SU-DHL-6 (cell line): ENCODE data around the gene NR1I2.

Experiments used
- H2AFZ ChIP-seq: fragments of 200-600 bp; sonication (generic); 2 replicates; pipeline ENCODE4 v1.6.1; 2014; ENCODE audit warnings: low read depth, mild to moderate bottlenecking, moderate library complexity, mixed read lengths, antibody characterized with exemption, low read length; ENCODE audit not compliant: severe bottlenecking
- H3F3A ChIP-seq: fragments of 200-600 bp; shearing (Covaris generic); 2 replicates; pipeline ENCODE4 v1.6.0; 2016; ENCODE audit warnings: antibody characterized with exemption, mild to moderate bottlenecking; ENCODE audit not compliant: insufficient read depth
- H3K27ac ChIP-seq: fragments of 200-600 bp; sonication (generic); 2 replicates; pipeline ENCODE4 v1.5.1; 2016; ENCODE audit warnings: low read depth, mild to moderate bottlenecking, low read length, moderate library complexity, mixed read lengths
- H3K27me3 ChIP-seq: fragments of 200-600 bp; sonication (generic), shearing (Covaris generic); 2 replicates; pipeline ENCODE4 v1.6.0; 2014; ENCODE audit warnings: mild to moderate bottlenecking, low read length
- H3K36me3 ChIP-seq: fragments of 200-600 bp; sonication (generic); 2 replicates; pipeline ENCODE4 v1.6.1; 2014; ENCODE audit warnings: mild to moderate bottlenecking, low read length, mixed read lengths
- H3K4me2 ChIP-seq: fragments of 300-600, 200-600 bp; shearing (Covaris generic), sonication (generic); 2 replicates; pipeline ENCODE4 v1.6.0; 2014; ENCODE audit warnings: low read length, low read depth, mild to moderate bottlenecking; ENCODE audit not compliant: poor library complexity, severe bottlenecking
- H3K4me3 ChIP-seq: fragments of 200-600 bp; sonication (generic); 2 replicates; pipeline ENCODE4 v1.5.1; 2014; ENCODE audit warnings: antibody characterized with exemption, low read length, mild to moderate bottlenecking, mixed read lengths; ENCODE audit not compliant: insufficient read depth, poor library complexity, severe bottlenecking
- H3K79me2 ChIP-seq: fragments of 200-600 bp; sonication (generic); 2 replicates; pipeline ENCODE4 v1.6.1; 2014; ENCODE audit warnings: mild to moderate bottlenecking, low read length, moderate library complexity; ENCODE audit not compliant: insufficient read depth
- H3K9ac ChIP-seq: fragments of 200-600 bp; sonication (generic); 2 replicates; pipeline ENCODE4 v1.7.0; 2014; ENCODE audit warnings: mild to moderate bottlenecking, low read length
- H3K9me2 ChIP-seq: fragments of 200-600 bp; sonication (generic); replicated peaks from 2 replicates; pipeline ENCODE4 v1.6.1; 2014; ENCODE audit warnings: low read length; ENCODE audit not compliant: insufficient read depth
- H3K9me3 ChIP-seq: fragments of 200-600 bp; sonication (generic); 2 replicates; pipeline ENCODE4 v1.6.1; 2014; ENCODE audit warnings: low read length, mixed read lengths; ENCODE audit not compliant: insufficient read depth
- H4K20me1 ChIP-seq: fragments of 200-600 bp; sonication (generic); 2 replicates; pipeline ENCODE4 v1.6.1; 2014; ENCODE audit warnings: low read depth, mild to moderate bottlenecking, antibody characterized with exemption, low read length, moderate library complexity, mixed read lengths
- EZH2phosphoT487 ChIP-seq: fragments of 200-600 bp; sonication (generic), shearing (Covaris generic); conservative IDR thresholded peaks from 2 replicates; pipeline ENCODE4 v1.6.1; 2018; ENCODE audit warnings: mild to moderate bottlenecking, antibody characterized with exemption, low read length, moderate library complexity, mixed read lengths
- TF ChIP-seq, protein P1 (sequence below): fragments of 200-600 bp; sonication (generic); IDR thresholded peaks from one replicate; pipeline ENCODE4 v1.5.1; 2017; ENCODE audit warnings: antibody characterized with exemption, mild to moderate bottlenecking, low read length, moderate library complexity; ENCODE audit not compliant: insufficient read depth, poor library complexity, severe bottlenecking

The NR1I2 gene

GRCh38 chr3:119776304-119776703, 5.6 kb upstream of the NR1I2 start:
- H3F3A ChIP-seq = no peaks in the 10 kb centered on the region
- H2AFZ ChIP-seq = no peak overlapping the region
- no peaks in the 10 kb centered on the region for H3K9me3 ChIP-seq
- no peak for TF ChIP-seq EZH2phosphoT487
- TF ChIP-seq, protein P1, sequence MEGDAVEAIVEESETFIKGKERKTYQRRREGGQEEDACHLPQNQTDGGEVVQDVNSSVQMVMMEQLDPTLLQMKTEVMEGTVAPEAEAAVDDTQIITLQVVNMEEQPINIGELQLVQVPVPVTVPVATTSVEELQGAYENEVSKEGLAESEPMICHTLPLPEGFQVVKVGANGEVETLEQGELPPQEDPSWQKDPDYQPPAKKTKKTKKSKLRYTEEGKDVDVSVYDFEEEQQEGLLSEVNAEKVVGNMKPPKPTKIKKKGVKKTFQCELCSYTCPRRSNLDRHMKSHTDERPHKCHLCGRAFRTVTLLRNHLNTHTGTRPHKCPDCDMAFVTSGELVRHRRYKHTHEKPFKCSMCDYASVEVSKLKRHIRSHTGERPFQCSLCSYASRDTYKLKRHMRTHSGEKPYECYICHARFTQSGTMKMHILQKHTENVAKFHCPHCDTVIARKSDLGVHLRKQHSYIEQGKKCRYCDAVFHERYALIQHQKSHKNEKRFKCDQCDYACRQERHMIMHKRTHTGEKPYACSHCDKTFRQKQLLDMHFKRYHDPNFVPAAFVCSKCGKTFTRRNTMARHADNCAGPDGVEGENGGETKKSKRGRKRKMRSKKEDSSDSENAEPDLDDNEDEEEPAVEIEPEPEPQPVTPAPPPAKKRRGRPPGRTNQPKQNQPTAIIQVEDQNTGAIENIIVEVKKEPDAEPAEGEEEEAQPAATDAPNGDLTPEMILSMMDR = no peak
- no peaks in the 10 kb centered on the region for H3K27me3 ChIP-seq
- H3K4me2 ChIP-seq = no peak overlapping the region
- no peak overlapping the region for H3K27ac ChIP-seq
- H3K9ac ChIP-seq = no peak overlapping the region
- H3K4me3 ChIP-seq = no peak overlapping the region
- H3K36me3 ChIP-seq = no peaks in the 10 kb centered on the region
- H3K9me2 ChIP-seq = no peaks in the 10 kb centered on the region
- no peaks in the 10 kb centered on the region for H3K79me2 ChIP-seq
- no peaks in the 10 kb centered on the region for H4K20me1 ChIP-seq

DNA sequence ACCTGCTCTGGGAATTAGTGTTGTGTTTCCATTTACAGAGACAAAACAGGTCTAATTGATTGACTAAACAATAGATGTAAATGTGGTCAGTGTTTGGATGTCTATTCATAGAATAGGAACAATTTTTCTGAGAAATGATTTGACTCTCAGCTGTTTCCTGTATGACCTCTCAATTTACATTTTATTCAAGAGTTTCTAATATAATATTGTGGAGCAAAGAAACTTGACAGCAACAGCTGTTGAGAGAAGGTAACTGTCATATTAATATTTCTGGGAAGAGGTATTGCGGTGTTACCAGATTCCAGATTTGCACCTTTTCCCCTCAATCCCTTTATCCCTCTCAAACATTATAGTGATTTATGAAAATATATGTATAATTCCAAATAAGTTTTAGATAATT, 3.7 kb upstream of the NR1I2 start:
- Histone ChIP-seq H3K79me2 (no peaks in the 10 kb centered on the region), H3K4me2 (no peak overlapping the region)

DNA sequence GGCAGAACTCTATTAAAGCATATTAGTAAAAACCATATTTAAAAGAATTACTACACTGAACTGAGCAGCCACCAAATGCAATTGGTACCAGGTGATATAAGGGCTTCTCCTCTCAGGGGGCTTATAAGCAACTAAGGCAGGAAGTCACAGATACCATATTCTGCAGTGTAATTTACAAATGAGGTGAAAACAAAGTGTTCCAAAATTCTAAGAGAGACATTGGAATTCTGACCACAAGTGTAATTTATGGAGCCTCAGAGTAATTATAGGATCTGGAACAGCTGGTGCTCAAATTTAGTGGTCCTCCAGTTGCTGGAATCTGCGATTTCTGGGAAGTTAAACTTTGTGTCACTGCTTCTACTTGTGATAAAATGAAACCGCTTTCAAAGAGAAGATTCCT, 3.1 kb upstream of the NR1I2 start:
- H3K36me3 ChIP-seq = no peaks in the 10 kb centered on the region
- H4K20me1 ChIP-seq = no peaks in the 10 kb centered on the region
- H3K4me3 ChIP-seq = no peak overlapping the region
- no peak for TF ChIP-seq EZH2phosphoT487
- TF ChIP-seq, protein P1 = no peak
- no peaks in the 10 kb centered on the region for H3K9me3 ChIP-seq
- H3K4me2 ChIP-seq = no peak overlapping the region
- no peak overlapping the region for H2AFZ ChIP-seq
- H3K9ac ChIP-seq = no peak overlapping the region
- no peaks in the 10 kb centered on the region for H3K9me2 ChIP-seq
- no peaks in the 10 kb centered on the region for H3K79me2 ChIP-seq
- H3K27ac ChIP-seq = no peak overlapping the region
- H3F3A ChIP-seq = no peaks in the 10 kb centered on the region
- H3K27me3 ChIP-seq = no peaks in the 10 kb centered on the region

More for the DNA sequence above, 3.7 kb upstream of the NR1I2 start:
- Histone ChIP-seq H2AFZ (no peak overlapping the region), H3K9ac (no peak overlapping the region), H3K36me3 (no peaks in the 10 kb centered on the region), H3K4me3 (no peak overlapping the region), H4K20me1 (no peaks in the 10 kb centered on the region), H3F3A (no peaks in the 10 kb centered on the region), H3K27ac (no peak overlapping the region), H3K27me3 (no peaks in the 10 kb centered on the region), H3K9me2 (no peaks in the 10 kb centered on the region), H3K9me3 (no peaks in the 10 kb centered on the region)
- TF ChIP-seq EZH2phosphoT487 = no peak
- TF ChIP-seq, protein P1 = no peak
